WTC11 (cell line): ENCODE data around the gene ABCA3. TPM values are rescaled to one million over a fixed set of nuclear protein-coding genes. Genes with fewer than 3 reads are reported as not detected.

Experiments
- ATAC-seq: fragments of 200-7000 bp; cut with Tn5 transposase; 2 replicates; pipeline ENCODE4 v1.10.0; 2021; ENCODE audit warnings: mild to moderate bottlenecking, moderate library complexity
- CTCF ChIA-PET: fragments of 300-600 bp; sonication (Branson Sonifier 250); formaldehyde crosslinking; loops from one replicate; lab custom pipeline; 2021; ENCODE audit warnings: antibody characterized with exemption; lab: Charles Lee
- POLR2A ChIA-PET: fragments of 350-600 bp; sonication (Branson Sonifier 250); formaldehyde crosslinking; loops from one replicate; lab custom pipeline; 2021; ENCODE audit warnings: antibody characterized with exemption; lab: Charles Lee
- DNase-seq: peaks from one replicate; pipeline ENCODE4 v3.0.0; 2021; ENCODE audit warnings: low spot score
- H3K27ac Mint-ChIP-seq: 2 replicates; pipeline ENCODE4 v1.8.0; 2021; ENCODE audit warnings: mixed read lengths
- H3K27me3 Mint-ChIP-seq: 2 replicates; pipeline ENCODE4 v1.8.0; 2021; ENCODE audit warnings: low read depth, mild to moderate bottlenecking, moderate library complexity, mixed read lengths
- H3K36me3 Mint-ChIP-seq: 2 replicates; pipeline ENCODE4 v1.8.0; 2021; ENCODE audit warnings: mixed read lengths
- H3K4me1 Mint-ChIP-seq: 2 replicates; pipeline ENCODE4 v1.8.0; 2022; ENCODE audit warnings: mixed read lengths
- H3K4me3 Mint-ChIP-seq: 2 replicates; pipeline ENCODE4 v1.8.0; 2021; ENCODE audit warnings: mild to moderate bottlenecking, moderate library complexity, mixed read lengths
- H3K9me3 Mint-ChIP-seq: 2 replicates; pipeline ENCODE4 v1.8.0; 2021; ENCODE audit warnings: mixed read lengths
- ATF1 ChIP-seq: sonication (generic); formaldehyde crosslinking; IDR thresholded peaks from 2 replicates; pipeline ENCODE4 v1.8.1; 2023; ENCODE audit warnings: mild to moderate bottlenecking, moderate library complexity, missing genetic modification reagents
- CTCF ChIP-seq: fragments of 200-600 bp; IDR thresholded peaks from 2 replicates; pipeline ENCODE4 v1.8.0; 2022; ENCODE audit warnings: antibody characterized with exemption
- ETV6 ChIP-seq: sonication (generic); formaldehyde crosslinking; IDR thresholded peaks from 2 replicates; pipeline ENCODE4 v1.8.1; 2022; ENCODE audit warnings: mild to moderate bottlenecking, missing genetic modification reagents
- GTF2I ChIP-seq: fragments of 250-450 bp; sonication (Bioruptor Pico); conservative IDR thresholded peaks from 2 replicates; pipeline ENCODE4 v1.4.0; 2021; ENCODE audit warnings: mild to moderate bottlenecking
- HMGA2 ChIP-seq: fragments of 250-450 bp; sonication (Bioruptor Pico); IDR thresholded peaks from 2 replicates; pipeline ENCODE4 v1.4.0; 2021; ENCODE audit warnings: mild to moderate bottlenecking, moderate library complexity
- MAX ChIP-seq: sonication (generic); formaldehyde crosslinking; IDR thresholded peaks from 2 replicates; pipeline ENCODE4 v1.8.0; 2022; ENCODE audit warnings: mild to moderate bottlenecking, missing genetic modification reagents
- NFYB ChIP-seq: sonication (generic); formaldehyde crosslinking; conservative IDR thresholded peaks from 2 replicates; pipeline ENCODE4 v1.8.0; 2022; ENCODE audit warnings: low read depth, missing genetic modification reagents
- NR2C2 ChIP-seq: sonication (generic); formaldehyde crosslinking; IDR thresholded peaks from 2 replicates; pipeline ENCODE4 v1.8.0; 2022; ENCODE audit warnings: mild to moderate bottlenecking, missing genetic modification reagents
- RORB ChIP-seq: fragments of 250-450 bp; sonication (Bioruptor Pico); IDR thresholded peaks from 2 replicates; pipeline ENCODE4 v1.9.0; 2021; ENCODE audit warnings: mild to moderate bottlenecking
- SMAD4 ChIP-seq: sonication (generic); formaldehyde crosslinking; IDR thresholded peaks from 2 replicates; pipeline ENCODE4 v1.8.0; 2022; ENCODE audit warnings: mild to moderate bottlenecking, missing genetic modification reagents
- SOX15 ChIP-seq: fragments of 250-450 bp; sonication (Bioruptor Pico); IDR thresholded peaks from 2 replicates; pipeline ENCODE4 v1.9.0; 2021; ENCODE audit warnings: mild to moderate bottlenecking
- ZNF121 ChIP-seq: sonication (generic); formaldehyde crosslinking; IDR thresholded peaks from 2 replicates; pipeline ENCODE4 v1.8.0; 2023; ENCODE audit warnings: missing genetic modification reagents
- ZNF138 ChIP-seq: sonication (generic); formaldehyde crosslinking; conservative IDR thresholded peaks from 2 replicates; pipeline ENCODE4 v1.8.1; 2022; ENCODE audit warnings: mild to moderate bottlenecking, moderate library complexity, missing genetic modification reagents
- ZNF219 ChIP-seq: sonication (generic); formaldehyde crosslinking; IDR thresholded peaks from 2 replicates; pipeline ENCODE4 v1.8.0; 2023; ENCODE audit warnings: missing genetic modification reagents, mild to moderate bottlenecking, borderline replicate concordance
- ZNF416 ChIP-seq: fragments of 250-450 bp; sonication (Bioruptor Pico); IDR thresholded peaks from 2 replicates; pipeline ENCODE4 v1.9.0; 2021; ENCODE audit warnings: mild to moderate bottlenecking, inconsistent platforms
- ZNF423 ChIP-seq: fragments of 250-450 bp; sonication (Bioruptor Pico); IDR thresholded peaks from 2 replicates; pipeline ENCODE4 v2.1.2; 2022; ENCODE audit warnings: mild to moderate bottlenecking, moderate library complexity
- total RNA-seq: library from RNA; stranded (reverse); gene quantifications from 3 replicates; pipeline ENCODE4 v1.2.3, GENCODE V29; 2021
- TF ChIP-seq, protein P1 (sequence below): sonication (generic); formaldehyde crosslinking; IDR thresholded peaks from 2 replicates; pipeline ENCODE4 v1.8.1; 2022; ENCODE audit warnings: mild to moderate bottlenecking, moderate library complexity, missing genetic modification reagents
- TF ChIP-seq, protein P2 (sequence below): sonication (generic); formaldehyde crosslinking; IDR thresholded peaks from 2 replicates; pipeline ENCODE4 v1.8.0; 2022; ENCODE audit warnings: missing genetic modification reagents
- TF ChIP-seq, protein P3 (sequence below): fragments of 250-450 bp; sonication (Bioruptor Pico); IDR thresholded peaks from 2 replicates; pipeline ENCODE4 v1.9.0; 2021; ENCODE audit warnings: moderate library complexity, mild to moderate bottlenecking, inconsistent platforms, borderline replicate concordance

ABCA3 gene
- total RNA-seq, 1 experiment from 2014 or later = 12.1 TPM

DNA sequence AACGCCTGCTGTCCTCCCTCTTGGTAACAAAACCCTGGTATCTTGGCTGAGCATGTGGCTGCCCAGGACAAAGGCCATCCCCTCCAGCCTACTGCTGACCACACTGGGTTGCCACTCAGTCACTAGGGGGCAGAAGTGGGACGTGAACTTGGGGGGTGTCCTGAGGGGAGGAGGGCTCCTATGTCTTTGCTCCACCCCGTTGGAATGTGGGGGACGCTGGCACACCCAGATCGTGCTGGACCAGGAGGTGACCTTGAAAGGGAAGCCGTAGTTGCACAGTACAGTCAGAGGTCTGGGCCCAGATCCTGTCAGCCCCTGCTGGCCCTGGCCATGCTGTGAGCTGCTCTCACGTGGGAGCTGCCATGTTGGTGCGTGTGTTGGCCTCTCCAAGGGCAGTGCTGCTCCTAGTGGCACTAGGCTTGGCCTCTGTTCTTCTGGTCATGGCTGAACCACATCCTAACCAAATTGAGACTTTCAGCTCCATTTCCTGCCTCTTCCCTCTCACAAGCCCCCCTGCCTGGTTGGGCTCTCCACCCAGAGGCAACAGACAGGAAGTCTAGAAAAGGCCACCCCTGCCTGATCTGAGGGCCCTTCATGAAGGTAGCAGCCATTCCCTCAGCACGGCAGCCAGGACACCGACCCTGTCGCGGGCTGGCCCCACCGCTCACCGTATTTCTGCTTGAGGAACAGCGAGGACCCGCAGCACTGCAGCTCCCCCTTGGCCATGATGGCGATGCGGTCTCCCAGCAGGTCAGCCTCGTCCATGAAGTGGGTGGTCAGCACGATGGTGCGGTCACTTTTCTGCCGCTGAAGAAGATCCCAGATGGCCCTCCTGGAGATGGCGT, 43.6 kb downstream of the ABCA3 start:
- Mint-ChIP-seq H3K27me3 (no peaks in the 10 kb centered on the region), H3K4me3 (no peak overlapping the region), H3K9me3 (no peaks in the 10 kb centered on the region), H3K36me3 (no peaks in the 10 kb centered on the region), H3K27ac (no peak overlapping the region), H3K4me1 (no peaks in the 10 kb centered on the region)
- DNase-seq (peak; percentile 74), ATAC-seq (peak; percentile 91)
- POLR2A ChIA-PET = no interaction called here
- TF ChIP-seq ZNF423 (CRISPR knock-in tag) (no peak), CTCF (0 out of 2 replicates have a peak, but pooled peaks have one; percentile 29), ZNF416 (CRISPR knock-in tag) (0 out of 2 replicates have a peak, but pooled peaks have one; percentile 4), HMGA2 (no peak), NR2C2 (no peak), MAX (CRISPR knock-in tag) (peak; percentile 56; the same call in 1 of the 2 replicates), SMAD4 (CRISPR knock-in tag) (no peak)
- TF ChIP-seq, protein P1, sequence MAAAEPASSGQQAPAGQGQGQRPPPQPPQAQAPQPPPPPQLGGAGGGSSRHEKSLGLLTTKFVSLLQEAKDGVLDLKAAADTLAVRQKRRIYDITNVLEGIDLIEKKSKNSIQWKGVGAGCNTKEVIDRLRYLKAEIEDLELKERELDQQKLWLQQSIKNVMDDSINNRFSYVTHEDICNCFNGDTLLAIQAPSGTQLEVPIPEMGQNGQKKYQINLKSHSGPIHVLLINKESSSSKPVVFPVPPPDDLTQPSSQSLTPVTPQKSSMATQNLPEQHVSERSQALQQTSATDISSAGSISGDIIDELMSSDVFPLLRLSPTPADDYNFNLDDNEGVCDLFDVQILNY (CRISPR knock-in tag) = no peak
- CTCF ChIA-PET = interaction anchor here (0.7 to 2.0 kb wide), 9 partner anchors 9 to 213 kb away, joined by 3 to 19 read pairs (median 4); partner anchors contain the start of gene CCNF

- H3K27me3 Mint-ChIP-seq = no peaks in the 10 kb centered on the region
- ATAC-seq = no peak
- CTCF ChIA-PET = interaction anchor here (0.7 to 2.0 kb wide), 3 partner anchors 128 to 206 kb away, joined by 3 to 10 read pairs (median 4); partner anchors contain the start of gene CCNF
- H3K4me1 Mint-ChIP-seq = no peaks in the 10 kb centered on the region
- DNase-seq = no peak
- no peak overlapping the region for H3K4me3 Mint-ChIP-seq
- no peak overlapping the region for H3K27ac Mint-ChIP-seq
- POLR2A ChIA-PET = no interaction called here
- no peak for TF ChIP-seq ZNF219 (CRISPR knock-in tag)
- no peak for TF ChIP-seq RORB (CRISPR knock-in tag)
- TF ChIP-seq ZNF121 (CRISPR knock-in tag) = no peak
- no peak for TF ChIP-seq ETV6 (CRISPR knock-in tag)
- H3K9me3 Mint-ChIP-seq = no peaks in the 10 kb centered on the region
- no peaks in the 10 kb centered on the region for H3K36me3 Mint-ChIP-seq
Measured at GRCh38 chr16:2295056-2295798, 45.3 kb downstream of the ABCA3 start.

DNA sequence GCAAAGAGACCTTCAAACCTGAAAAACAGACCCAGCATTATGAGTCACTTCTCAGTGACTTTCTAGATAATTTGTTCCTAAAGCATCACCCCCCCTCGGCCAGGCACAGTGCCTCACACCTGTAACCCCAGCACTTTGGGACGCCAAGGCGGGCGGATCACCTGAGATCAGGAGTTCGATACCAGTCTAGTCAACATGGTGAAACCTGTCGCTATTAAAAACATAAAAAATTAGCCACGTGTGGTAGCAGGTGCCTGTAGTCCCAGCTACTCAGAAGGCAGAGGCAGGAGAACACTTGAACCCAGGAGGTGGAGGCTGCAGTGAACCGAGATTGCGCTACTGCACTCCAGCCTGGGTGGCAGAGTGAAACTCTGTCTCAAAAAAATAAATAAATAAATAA, 48.3 kb downstream of the ABCA3 start:
- Mint-ChIP-seq H3K27me3 (no peaks in the 10 kb centered on the region), H3K27ac (no peak overlapping the region; the same call in 1 of the 2 replicates), H3K4me1 (no peaks in the 10 kb centered on the region), H3K36me3 (no peaks in the 10 kb centered on the region)
- CTCF ChIA-PET = no interaction called here
- no peak for DNase-seq
- TF ChIP-seq GTF2I (CRISPR knock-in tag) = no peak
- TF ChIP-seq NFYB = no peak
- TF ChIP-seq ZNF138 (CRISPR knock-in tag) = no peak
- TF ChIP-seq, protein P2, sequence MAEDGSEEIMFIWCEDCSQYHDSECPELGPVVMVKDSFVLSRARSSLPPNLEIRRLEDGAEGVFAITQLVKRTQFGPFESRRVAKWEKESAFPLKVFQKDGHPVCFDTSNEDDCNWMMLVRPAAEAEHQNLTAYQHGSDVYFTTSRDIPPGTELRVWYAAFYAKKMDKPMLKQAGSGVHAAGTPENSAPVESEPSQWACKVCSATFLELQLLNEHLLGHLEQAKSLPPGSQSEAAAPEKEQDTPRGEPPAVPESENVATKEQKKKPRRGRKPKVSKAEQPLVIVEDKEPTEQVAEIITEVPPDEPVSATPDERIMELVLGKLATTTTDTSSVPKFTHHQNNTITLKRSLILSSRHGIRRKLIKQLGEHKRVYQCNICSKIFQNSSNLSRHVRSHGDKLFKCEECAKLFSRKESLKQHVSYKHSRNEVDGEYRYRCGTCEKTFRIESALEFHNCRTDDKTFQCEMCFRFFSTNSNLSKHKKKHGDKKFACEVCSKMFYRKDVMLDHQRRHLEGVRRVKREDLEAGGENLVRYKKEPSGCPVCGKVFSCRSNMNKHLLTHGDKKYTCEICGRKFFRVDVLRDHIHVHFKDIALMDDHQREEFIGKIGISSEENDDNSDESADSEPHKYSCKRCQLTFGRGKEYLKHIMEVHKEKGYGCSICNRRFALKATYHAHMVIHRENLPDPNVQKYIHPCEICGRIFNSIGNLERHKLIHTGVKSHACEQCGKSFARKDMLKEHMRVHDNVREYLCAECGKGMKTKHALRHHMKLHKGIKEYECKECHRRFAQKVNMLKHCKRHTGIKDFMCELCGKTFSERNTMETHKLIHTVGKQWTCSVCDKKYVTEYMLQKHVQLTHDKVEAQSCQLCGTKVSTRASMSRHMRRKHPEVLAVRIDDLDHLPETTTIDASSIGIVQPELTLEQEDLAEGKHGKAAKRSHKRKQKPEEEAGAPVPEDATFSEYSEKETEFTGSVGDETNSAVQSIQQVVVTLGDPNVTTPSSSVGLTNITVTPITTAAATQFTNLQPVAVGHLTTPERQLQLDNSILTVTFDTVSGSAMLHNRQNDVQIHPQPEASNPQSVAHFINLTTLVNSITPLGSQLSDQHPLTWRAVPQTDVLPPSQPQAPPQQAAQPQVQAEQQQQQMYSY (CRISPR knock-in tag) = no peak
- TF ChIP-seq, protein P3, sequence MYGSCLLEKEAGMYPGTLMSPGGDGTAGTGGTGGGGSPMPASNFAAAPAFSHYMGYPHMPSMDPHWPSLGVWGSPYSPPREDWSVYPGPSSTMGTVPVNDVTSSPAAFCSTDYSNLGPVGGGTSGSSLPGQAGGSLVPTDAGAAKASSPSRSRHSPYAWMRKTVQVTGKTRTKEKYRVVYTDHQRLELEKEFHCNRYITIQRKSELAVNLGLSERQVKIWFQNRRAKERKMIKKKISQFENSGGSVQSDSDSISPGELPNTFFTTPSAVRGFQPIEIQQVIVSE (CRISPR knock-in tag) = no peak
- no peak for TF ChIP-seq ATF1 (CRISPR knock-in tag)
- no peak for TF ChIP-seq SOX15
- TF ChIP-seq, all 79 proteins: peak for 0
- Mint-ChIP-seq H3K9me3 (no peaks in the 10 kb centered on the region), H3K4me3 (no peak overlapping the region)
- ATAC-seq = no peak
- POLR2A ChIA-PET = no interaction called here
